Inferior parietal cortex (tissue), 1 donor: ENCODE results near the gene LHFPL6.
"Not testable (repeated sequence)": the region's sequence is repeated elsewhere in the genome, so short reads cannot be mapped to it uniquely, and the experiment has no call there.

Source experiments
- DNase-seq: peaks from one replicate; pipeline ENCODE4 v3.0.0-alpha.2; 2016; ENCODE audit errors: extremely low spot score

Gene LHFPL6

DNA sequence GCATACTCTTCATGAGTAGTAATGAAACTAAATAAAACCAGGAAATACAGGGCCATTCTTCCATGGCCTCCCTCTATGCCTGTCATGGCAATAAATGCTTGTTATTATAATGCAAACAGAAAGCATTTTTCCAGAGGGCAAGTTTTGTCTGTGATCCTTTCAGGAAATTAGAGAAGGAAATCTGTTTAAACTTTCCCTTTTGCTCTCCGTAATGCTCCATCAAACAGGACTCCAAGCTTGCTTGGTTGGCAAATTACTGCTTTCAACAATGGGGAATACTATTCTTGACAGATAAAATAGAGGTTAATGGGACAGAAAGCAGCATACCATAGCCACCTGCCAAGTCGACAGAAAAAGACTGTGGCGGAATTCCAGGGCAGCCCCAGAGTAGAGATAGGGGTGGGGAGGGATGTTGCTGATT lies 252.5 kb downstream of the LHFPL6 start:
- DNase-seq, result no peak

DNA sequence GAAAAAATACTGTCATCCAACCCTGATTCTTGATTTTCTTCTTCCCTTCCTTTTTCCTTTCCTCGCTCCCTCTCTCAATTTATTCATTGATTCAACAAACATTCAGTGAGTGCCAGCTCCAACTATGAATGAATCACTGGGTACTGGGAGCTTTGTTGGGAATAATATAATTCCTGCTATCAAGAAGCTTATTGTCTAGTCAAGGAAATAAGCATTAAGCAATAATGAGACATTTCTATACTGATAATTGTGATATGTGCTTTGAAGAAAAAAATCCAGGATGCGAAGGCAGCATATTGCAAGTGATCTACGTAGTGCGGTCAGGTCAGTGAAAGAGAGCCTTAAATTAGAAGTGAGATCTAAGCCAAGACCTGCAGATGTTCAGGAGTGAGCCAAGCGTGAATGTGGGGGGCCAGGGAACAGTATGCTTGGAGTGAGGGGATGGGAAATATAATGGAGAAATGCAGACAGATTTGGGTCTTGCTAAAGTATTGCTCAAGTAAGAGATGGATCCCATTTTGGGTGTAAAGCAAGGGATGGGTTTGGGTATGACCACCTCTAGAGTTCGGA lies 253.5 kb downstream of the LHFPL6 start:
- DNase-seq, result no peak

DNA sequence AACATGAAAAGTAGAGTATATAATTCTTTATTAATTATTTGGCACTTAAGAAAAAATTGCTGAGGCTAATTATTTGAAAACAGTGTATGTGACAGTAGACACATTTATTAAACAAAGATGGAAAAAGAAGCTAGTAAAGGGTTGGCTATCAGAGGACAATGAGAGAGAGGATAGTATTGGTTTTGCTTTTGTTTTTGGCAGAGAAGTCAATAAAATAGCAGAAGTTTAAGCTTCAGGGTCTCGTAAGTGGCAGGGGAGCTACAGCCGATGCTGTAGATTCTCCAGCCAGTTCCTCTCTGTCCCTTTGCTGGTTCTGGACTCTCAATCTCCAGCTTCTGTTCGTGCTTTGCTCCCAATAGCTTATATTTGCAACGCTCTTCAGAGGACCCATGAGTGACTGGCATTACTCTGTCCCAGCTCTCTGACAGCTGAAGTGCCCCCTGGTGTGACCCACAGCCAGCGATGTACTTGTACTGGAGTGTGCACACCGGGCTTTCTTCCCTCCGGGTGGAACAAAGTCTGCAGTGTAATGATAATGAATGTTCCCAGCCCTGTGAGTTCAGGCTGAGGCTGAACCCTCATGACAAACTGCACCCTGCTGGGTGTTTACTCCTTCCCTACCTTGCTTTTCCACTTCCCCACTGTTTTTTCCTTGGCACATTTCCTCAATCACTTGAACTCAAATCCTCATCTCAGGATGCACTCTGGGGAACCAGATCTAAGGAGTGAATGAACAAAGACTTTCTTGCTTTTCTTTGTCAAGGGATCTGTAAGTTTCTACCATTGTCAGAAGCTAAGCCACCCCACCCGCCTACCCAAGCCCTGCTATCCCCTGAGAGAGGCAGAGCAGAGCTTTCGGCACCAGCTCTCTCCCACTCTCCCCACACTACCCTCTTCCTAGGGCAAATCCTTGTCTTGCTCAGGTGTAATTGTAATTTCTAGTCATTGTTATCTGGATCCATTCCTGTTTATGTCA lies 254.8 kb downstream of the LHFPL6 start:
- no peak for DNase-seq

GRCh38 chr13:39345982-39346381 lies 257.0 kb downstream of the LHFPL6 start:
- no peak for DNase-seq

GRCh38 chr13:39341251-39341650 lies 261.7 kb downstream of the LHFPL6 start:
- DNase-seq, result no peak

DNA sequence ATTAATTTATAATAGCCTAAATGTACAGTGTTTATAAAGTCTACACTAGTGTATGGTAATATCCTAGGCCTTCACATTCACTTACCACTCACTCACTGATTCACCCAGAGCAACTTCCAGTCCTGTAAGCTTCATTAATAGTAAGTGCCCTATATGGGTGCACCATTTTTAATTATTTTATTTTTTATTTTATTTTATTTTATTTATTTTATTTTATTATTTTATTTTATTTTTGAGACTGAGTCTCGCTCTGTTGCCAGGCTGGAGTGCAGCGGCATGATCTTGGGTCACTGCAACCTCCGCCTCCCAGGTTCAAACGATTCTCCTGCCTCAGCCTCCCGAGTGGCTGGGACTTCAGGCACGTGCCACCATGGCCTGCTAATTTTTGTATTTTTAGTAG lies 264.9 kb downstream of the LHFPL6 start:
- not testable (repeated sequence) for DNase-seq

DNA sequence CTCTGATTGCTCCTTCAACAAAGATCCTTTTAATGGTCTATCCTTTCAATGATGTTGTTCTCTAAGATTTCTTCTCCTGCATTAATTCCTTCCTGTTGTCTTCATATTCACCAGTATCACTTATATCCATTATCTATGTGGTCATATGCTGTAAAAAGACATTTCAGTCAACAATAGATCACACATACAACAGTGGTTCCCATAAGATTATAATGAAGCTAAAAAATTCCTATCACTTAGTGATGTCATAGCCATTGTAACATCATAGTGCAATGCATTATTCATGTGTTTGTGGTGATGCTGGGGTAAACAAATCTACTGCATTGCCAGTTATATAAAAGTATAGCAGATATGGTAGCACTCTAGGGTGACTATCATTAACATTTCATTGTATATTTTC lies 266.1 kb downstream of the LHFPL6 start:
- no peak for DNase-seq

DNA sequence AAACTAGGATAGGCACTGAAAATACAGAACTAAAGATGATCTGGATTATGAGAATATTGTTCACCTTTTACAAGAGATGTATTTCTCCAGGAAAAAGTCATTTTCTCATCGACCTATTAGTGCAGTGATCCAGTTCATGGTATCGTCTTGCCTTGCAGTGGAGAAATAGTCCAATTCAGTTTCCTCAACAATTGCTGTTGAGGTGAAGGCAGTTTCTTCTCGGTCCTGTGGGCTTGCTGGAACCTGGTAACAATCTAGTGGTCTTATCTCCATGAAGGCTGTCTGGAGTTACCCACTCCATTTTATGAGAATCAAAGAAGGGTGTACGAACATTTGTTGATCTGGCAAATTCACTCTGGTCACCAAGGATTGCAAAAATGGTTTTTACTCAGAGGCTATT lies 266.8 kb downstream of the LHFPL6 start:
- DNase-seq, result no peak

GRCh38 chr13:39335721-39336120 lies 267.3 kb downstream of the LHFPL6 start:
- no peak for DNase-seq

GRCh38 chr13:39330504-39330903 lies 272.5 kb downstream of the LHFPL6 start:
- DNase-seq, result no peak

GRCh38 chr13:39329182-39329639 lies 273.8 kb downstream of the LHFPL6 start:
- DNase-seq, result no peak

GRCh38 chr13:39327172-39327479 lies 275.9 kb downstream of the LHFPL6 start:
- no peak for DNase-seq

- DNase-seq, result no peak
Measured at GRCh38 chr13:39326469-39327171, 276.4 kb downstream of the LHFPL6 start.

- DNase-seq, result no peak
Measured at GRCh38 chr13:39324806-39325311, 278.1 kb downstream of the LHFPL6 start.

- no peak for DNase-seq
Measured at GRCh38 chr13:39322836-39323585, 280.0 kb downstream of the LHFPL6 start.

GRCh38 chr13:39321574-39321973 lies 281.4 kb downstream of the LHFPL6 start:
- no peak for DNase-seq

DNA sequence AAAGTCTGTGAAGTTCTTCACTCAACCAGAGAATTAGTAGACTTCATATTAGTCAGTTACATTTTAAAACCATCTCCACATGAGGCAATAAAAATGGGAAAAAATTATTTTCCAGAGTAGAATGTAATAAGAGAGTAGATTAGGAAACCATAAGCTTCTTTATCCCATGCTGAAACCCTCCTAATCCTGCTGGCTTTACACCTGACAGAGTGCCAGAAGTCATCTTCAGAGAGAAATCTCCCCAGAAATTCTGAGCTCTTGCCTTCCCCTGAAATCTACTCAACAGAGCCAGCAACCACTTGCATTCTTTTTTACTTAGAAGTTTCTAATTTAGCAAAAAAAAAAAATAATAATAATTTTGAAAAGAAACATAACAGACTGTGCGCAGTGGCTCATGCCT lies 284.8 kb downstream of the LHFPL6 start:
- DNase-seq, result no peak

DNA sequence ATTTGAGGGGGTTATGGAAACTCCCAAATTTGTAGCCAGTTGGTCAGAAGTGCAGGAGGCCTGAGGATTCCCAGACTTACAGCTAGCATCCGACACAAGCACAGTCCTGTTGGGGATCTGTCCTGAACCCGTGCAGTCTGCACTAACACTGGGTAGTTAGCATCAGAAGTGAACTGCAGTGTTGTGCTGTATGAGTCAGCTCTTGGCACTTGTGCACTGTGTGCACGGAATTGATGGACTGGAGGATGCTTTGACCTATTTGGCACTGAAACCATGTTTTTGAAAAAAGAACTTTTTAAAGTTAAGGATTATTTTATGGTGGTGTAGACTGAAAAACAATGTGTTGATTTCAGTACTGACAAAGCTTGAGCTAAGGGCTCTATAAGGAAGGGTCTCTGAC lies 285.7 kb downstream of the LHFPL6 start:
- DNase-seq, result no peak

DNA sequence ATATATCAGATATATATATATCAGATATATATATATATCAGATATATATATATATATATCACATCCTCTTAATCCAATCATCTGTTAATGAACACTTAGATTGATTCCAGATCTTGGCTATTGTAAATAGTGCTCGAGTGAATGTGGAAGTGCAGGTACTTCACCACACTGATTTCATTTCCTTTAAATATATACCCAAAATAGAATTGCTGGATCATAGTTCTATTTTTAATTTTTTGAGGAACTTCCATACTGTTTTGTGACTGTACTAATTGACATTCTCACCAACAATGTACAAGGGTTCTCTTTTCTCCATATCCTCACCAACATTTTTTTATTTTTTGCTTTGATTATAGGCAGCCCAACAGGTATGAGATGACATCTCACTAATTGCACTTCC lies 287.2 kb downstream of the LHFPL6 start:
- DNase-seq, result no peak

DNA sequence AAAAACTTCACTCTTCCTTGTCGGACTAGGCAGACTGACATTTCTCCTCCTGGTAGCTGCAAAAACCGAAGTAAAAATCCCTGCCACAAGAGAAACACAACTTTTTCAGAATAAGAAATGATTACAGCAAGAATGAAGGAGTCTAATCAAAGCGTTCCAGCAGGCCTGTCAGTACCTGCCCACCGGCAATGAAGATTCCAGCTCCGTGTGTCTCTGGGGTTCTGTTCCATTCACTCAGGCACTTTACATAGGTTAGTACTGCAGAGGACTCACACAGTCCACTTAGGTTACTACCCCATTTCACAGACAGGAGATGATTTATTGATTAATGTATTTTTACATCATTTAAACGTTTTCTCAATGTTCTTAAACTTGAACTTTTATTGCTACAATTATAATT lies 289.3 kb downstream of the LHFPL6 start:
- DNase-seq, result no peak

DNA sequence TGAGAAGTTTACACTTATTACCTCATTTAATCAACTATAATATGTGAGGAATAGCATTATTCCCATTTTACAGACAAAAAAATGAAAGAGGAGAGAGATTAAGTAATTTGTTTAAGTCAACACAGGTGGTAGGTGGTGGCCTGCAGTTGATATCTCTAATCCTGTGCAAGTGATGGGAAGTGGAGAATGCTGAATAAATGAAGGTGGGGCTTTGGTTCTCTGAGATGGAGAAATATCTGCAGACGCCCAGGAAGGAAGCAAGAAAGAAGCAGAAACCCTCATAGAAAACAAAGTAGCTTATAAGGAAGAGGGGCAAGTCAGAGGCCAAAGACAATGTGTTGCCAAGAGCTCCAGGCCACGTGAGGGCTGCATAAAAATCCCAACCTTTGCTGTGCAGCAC lies 290.4 kb downstream of the LHFPL6 start:
- DNase-seq, result no peak

GRCh38 chr13:39311619-39312018 lies 291.4 kb downstream of the LHFPL6 start:
- no peak for DNase-seq
